GM18498 (cell line): ENCODE data around the gene ANTXRL.
"Not testable (repeated sequence)": the region's sequence is repeated elsewhere in the genome, so short reads cannot be mapped to it uniquely, and the experiment has no call there.

Source experiments
- ATAC-seq: cut with Tn5 transposase; IDR thresholded peaks from one replicate; pipeline ENCODE4 v1.9.1; 2021; ENCODE audit warnings: mild to moderate bottlenecking, moderate library complexity; ENCODE audit not compliant: unreplicated experiment

ANTXRL gene

GRCh38 chr10:46326971-46327370, 40.2 kb downstream of the ANTXRL start:
- ATAC-seq, result no peak

GRCh38 chr10:46327685-46328084, 40.9 kb downstream of the ANTXRL start:
- no peak for ATAC-seq

- no peak for ATAC-seq
Measured at GRCh38 chr10:46328853-46329689, 42.3 kb downstream of the ANTXRL start.

GRCh38 chr10:46329690-46330016, 42.9 kb downstream of the ANTXRL start:
- ATAC-seq, result no peak

- ATAC-seq, result no peak
Measured at GRCh38 chr10:46330894-46331293, 44.1 kb downstream of the ANTXRL start.

- ATAC-seq, result not testable (repeated sequence)
Measured at GRCh38 chr10:46365484-46365883, 78.7 kb downstream of the ANTXRL start.

GRCh38 chr10:46367209-46367608, 80.4 kb downstream of the ANTXRL start:
- ATAC-seq, result not testable (repeated sequence)

GRCh38 chr10:46367666-46368240, 81.0 kb downstream of the ANTXRL start:
- ATAC-seq, result not testable (repeated sequence)

- ATAC-seq, result not testable (repeated sequence)
Measured at GRCh38 chr10:46368956-46369355, 82.2 kb downstream of the ANTXRL start.

GRCh38 chr10:46374410-46374809, 87.6 kb downstream of the ANTXRL start:
- not testable (repeated sequence) for ATAC-seq

GRCh38 chr10:46375406-46375805, 88.6 kb downstream of the ANTXRL start, which contains the start of gene ANXA8L1:
TSS of gene ANXA8L1 (plus strand) at chr10:46375776. CDS start at chr10:46375852, 76 bp downstream.
- ATAC-seq, result not testable (repeated sequence)

GRCh38 chr10:46377022-46377421, 90.2 kb downstream of the ANTXRL start:
- ATAC-seq, result not testable (repeated sequence)

- ATAC-seq, result not testable (repeated sequence)
Measured at GRCh38 chr10:46377651-46378050, 90.9 kb downstream of the ANTXRL start.

- not testable (repeated sequence) for ATAC-seq
Measured at GRCh38 chr10:46378108-46378507, 91.3 kb downstream of the ANTXRL start.

GRCh38 chr10:46379233-46379848, 92.5 kb downstream of the ANTXRL start:
- ATAC-seq, result not testable (repeated sequence)
